Prostate gland (tissue), 2 donors: ENCODE data around the gene CDCA7. TPM values are rescaled to one million over a fixed set of nuclear protein-coding genes. Genes with fewer than 3 reads are reported as not detected.

Source experiments
- DNase-seq: peaks from one replicate; pipeline ENCODE4 v3.0.0-alpha.2; 2019; ENCODE audit warnings: low spot score
- H3K27ac ChIP-seq, 2 donors: fragments of 200-600 bp; sonication (generic); 2 replicates each; pipeline ENCODE4 v1.5.1; 2017 to 2019
- H3K27me3 ChIP-seq: fragments of 200-600 bp; sonication (generic); replicated peaks from 2 replicates; pipeline ENCODE4 v1.5.1; 2019; ENCODE audit not compliant: insufficient read depth
- H3K36me3 ChIP-seq, 2 donors: fragments of 200-600 bp; sonication (generic); 1 replicate in 1 of 2; 2 replicates in 1 of 2; pipeline versions ENCODE4 v1.5.1 to v1.8.1; 2017 to 2019
- H3K4me1 ChIP-seq: fragments of 200-600 bp; sonication (generic); replicated peaks from 2 replicates; pipeline ENCODE4 v1.5.1; 2019
- H3K4me3 ChIP-seq, 2 donors: fragments of 200-600 bp; sonication (generic); 2 replicates each; pipeline ENCODE4 v1.5.1; 2017 to 2019
- H3K9me3 ChIP-seq: fragments of 200-600 bp; sonication (generic); 2 replicates; pipeline ENCODE4 v1.5.1; 2017
- POLR2A ChIP-seq: fragments of 450-650 bp; IDR thresholded peaks from one replicate; pipeline ENCODE4 v1.6.1; 2016; ENCODE audit warnings: antibody characterized with exemption, mild to moderate bottlenecking
- POLR2AphosphoS5 ChIP-seq: sonication (generic); formaldehyde crosslinking; IDR thresholded peaks from one replicate; pipeline ENCODE4 v1.6.1; 2017; ENCODE audit warnings: antibody characterized with exemption
- WGBS: methylation state at CpG from one replicate; pipeline ENCODE4 v1.1.5; 2018; 5-methylcytosine and 5-hydroxymethylcytosine counted together
- intact Hi-C: fragments of 100-400 bp; cut with DNase I; formaldehyde crosslinking; loops from one replicate; pipeline ENCODE4 v1.14.2; 2022
- total RNA-seq, 2 donors: library from RNA; depleted of rRNA; stranded (reverse); fragments of >200 nt; gene quantifications; one replicate each; pipeline ENCODE4 v1.1.0, GENCODE V29; 2016
- TF ChIP-seq, protein P1 (sequence below), 4 experiments: fragments of 200-600 bp in 2 of 4; fragments of 450-650 bp in 2 of 4; sonication (generic) in 2 of 4; IDR thresholded peaks; 1 replicate in 3 of 4; 2 replicates in 1 of 4; pipeline ENCODE4 v1.5.1; 2016 to 2019; ENCODE audit warnings: antibody characterized with exemption in 4 of 4, mild to moderate bottlenecking in 2 of 4, moderate library complexity in 2 of 4

The CDCA7 gene
- total RNA-seq, 2 donors from 2014 or later, result 9.5 to 13.7 TPM

DNA sequence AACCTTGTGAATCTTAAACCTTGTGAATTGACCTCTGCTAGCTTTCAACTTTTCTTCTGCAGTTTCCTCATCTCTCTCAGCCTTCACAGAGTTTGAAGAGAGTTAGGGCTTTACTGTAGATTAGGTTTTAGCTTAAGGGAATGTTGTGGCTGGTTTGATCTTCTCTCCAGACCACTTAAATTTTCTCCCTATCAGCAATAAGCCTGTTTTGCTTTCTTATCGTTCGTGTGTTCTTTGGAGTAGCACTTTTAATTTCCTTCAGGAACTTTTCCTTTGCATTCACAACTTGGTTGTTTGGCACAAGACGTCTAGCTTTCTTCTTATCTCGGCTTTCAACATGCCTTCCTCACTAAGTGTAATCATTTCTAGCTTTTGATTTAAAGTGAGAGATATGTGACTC is 2.8 kb upstream of the CDCA7 start:
- H3K27me3 ChIP-seq, result peaks cover 4% of the 10 kb centered on the region
- H3K36me3 ChIP-seq, result no peaks in the 10 kb centered on the region
- no peaks in the 10 kb centered on the region for H3K9me3 ChIP-seq
- no peak for DNase-seq
- H3K27ac ChIP-seq, result no peak overlapping the region
- TF ChIP-seq, protein P1, sequence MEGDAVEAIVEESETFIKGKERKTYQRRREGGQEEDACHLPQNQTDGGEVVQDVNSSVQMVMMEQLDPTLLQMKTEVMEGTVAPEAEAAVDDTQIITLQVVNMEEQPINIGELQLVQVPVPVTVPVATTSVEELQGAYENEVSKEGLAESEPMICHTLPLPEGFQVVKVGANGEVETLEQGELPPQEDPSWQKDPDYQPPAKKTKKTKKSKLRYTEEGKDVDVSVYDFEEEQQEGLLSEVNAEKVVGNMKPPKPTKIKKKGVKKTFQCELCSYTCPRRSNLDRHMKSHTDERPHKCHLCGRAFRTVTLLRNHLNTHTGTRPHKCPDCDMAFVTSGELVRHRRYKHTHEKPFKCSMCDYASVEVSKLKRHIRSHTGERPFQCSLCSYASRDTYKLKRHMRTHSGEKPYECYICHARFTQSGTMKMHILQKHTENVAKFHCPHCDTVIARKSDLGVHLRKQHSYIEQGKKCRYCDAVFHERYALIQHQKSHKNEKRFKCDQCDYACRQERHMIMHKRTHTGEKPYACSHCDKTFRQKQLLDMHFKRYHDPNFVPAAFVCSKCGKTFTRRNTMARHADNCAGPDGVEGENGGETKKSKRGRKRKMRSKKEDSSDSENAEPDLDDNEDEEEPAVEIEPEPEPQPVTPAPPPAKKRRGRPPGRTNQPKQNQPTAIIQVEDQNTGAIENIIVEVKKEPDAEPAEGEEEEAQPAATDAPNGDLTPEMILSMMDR (IDR thresholded peaks at IDR 0.05), result no peak
- TF ChIP-seq POLR2A (no peak), POLR2AphosphoS5 (no peak)
- H3K4me1 ChIP-seq, result no peaks in the 10 kb centered on the region
- no peak overlapping the region for H3K4me3 ChIP-seq
- intact Hi-C loops, result loop anchor here (5.0 to 10.0 kb wide), 4 partner anchors 67 to 377 kb away; no protein-coding TSS in a partner anchor
- WGBS, result 77% methylated on average over 4 of the region's 4 CpGs

DNA sequence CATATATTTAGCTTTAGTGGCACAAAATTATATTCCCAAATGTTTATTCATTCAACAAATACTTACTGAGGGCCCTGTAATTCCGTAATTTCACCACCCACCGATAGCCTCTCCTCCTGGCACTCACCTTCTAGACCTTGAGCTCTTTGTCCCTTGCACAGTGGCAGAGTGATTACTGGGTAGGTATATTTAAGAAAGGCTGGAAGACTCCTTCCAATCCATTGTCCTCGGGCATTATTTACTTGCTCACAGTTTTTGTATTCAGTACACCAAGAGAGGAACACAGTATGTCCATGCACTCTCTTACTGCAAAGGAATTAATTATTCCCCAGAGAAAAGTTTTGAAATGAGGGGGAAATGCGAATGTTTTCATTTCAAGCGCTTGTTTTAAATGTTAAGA is 1.1 kb upstream of the CDCA7 start:
- Histone ChIP-seq H3K27ac (no peak overlapping the region), H3K27me3 (peaks cover 4% of the 10 kb centered on the region), H3K9me3 (no peaks in the 10 kb centered on the region), H3K4me3 (no peak overlapping the region), H3K36me3 (no peaks in the 10 kb centered on the region), H3K4me1 (no peaks in the 10 kb centered on the region)
- intact Hi-C loops, result loop anchor here (5.0 to 10.0 kb wide), 4 partner anchors 69 to 379 kb away; no protein-coding TSS in a partner anchor
- TF ChIP-seq, protein P1 (IDR thresholded peaks at IDR 0.05), result no peak
- no peak for TF ChIP-seq POLR2A
- no peak for TF ChIP-seq POLR2AphosphoS5
- DNase-seq, result no peak
- WGBS, result 39% methylated on average over 5 of the region's 5 CpGs

DNA sequence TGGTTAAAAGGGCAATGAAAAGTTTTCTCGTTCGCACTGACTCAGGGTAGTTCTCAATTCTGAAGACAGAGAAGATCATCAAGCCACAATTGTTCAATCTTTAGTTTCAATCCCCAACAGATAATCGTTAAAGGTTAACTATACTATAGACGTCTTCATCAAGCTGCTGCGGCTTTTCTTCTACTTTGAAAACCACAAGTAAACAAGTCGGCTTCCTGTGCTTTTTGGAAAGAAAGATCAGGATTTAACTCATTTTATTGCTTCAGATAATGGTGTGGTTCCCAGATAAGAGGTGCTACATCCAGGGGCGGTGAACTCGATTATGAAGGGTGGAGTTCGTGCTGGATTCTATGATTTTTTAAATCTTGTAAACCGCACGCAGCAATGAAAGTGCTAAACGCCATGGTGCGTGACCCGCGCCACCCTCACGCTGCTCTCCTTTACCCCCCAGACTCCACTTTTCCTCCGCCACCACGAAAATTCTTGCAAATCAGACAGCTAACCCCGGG is 545 bp upstream of the CDCA7 start:
- Histone ChIP-seq H3K4me3 (peak overlapping the region; percentile 43 to 47), H3K9me3 (no peaks in the 10 kb centered on the region), H3K36me3 (no peaks in the 10 kb centered on the region), H3K27ac (peak overlapping the region in 1 of 2 donors; percentile 23), H3K27me3 (peaks cover 4% of the 10 kb centered on the region), H3K4me1 (no peaks in the 10 kb centered on the region)
- DNase-seq, result no peak
- WGBS, result under 1% methylated on average over 19 of the region's 19 CpGs
- intact Hi-C loops, result loop anchor here (5.0 to 10.0 kb wide), 4 partner anchors 69 to 379 kb away; no protein-coding TSS in a partner anchor
- TF ChIP-seq, protein P1 (IDR thresholded peaks at IDR 0.05), result no peak
- TF ChIP-seq POLR2AphosphoS5, result no peak
- TF ChIP-seq POLR2A, result no peak

DNA sequence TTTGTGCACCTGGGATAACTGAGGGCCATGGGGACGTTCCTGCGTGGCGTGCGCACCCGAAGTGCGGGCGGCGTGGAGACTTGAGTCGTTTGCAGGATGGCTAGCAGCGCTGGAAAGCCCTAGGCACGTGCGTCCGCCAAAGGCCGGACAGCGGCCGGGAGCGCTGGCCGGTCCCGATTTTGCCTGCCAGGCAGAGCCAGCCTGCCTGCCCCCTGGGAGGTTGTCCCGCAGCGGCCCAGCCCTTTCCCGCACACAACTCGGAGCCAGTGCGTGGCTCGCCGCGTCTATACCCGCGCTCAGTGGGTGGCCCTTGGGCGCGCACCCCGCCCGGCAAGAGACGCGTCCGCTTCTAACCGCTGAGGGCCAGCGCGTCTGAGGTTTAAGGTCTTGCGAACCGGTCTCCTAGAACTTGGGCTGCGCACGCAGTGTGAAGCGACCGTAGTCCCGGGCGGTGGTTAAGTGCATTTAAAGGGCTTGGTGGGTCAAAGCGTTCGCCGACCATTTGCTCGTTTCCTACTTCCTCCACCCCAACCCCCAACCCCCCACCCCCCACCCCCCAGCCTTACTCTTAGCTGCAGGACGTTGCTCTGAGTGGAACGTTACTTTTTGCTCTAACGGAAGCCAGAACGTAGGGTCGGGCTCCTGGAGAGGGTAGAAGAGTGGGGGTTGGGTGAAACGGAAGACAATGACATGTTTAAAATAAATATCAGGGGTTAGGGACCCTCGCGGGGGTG is 627 bp downstream of the CDCA7 start:
- peaks cover 4% of the 10 kb centered on the region for H3K27me3 ChIP-seq
- H3K4me1 ChIP-seq, result no peaks in the 10 kb centered on the region
- H3K9me3 ChIP-seq, result no peaks in the 10 kb centered on the region
- H3K4me3 ChIP-seq, result peak overlapping the region; percentile 43 to 47
- DNase-seq, result peak; percentile 9
- peak overlapping the region; percentile 27 to 56 for H3K27ac ChIP-seq
- TF ChIP-seq, protein P1 (IDR thresholded peaks at IDR 0.05), result no peak
- intact Hi-C loops, result loop anchor here (10.0 kb wide), 3 partner anchors 70 to 380 kb away; no protein-coding TSS in a partner anchor
- no peaks in the 10 kb centered on the region for H3K36me3 ChIP-seq
- WGBS, result under 1% methylated on average over 45 of the region's 59 CpGs
